ENCODE data around the gene STX1A.

The STX1A gene

DNA sequence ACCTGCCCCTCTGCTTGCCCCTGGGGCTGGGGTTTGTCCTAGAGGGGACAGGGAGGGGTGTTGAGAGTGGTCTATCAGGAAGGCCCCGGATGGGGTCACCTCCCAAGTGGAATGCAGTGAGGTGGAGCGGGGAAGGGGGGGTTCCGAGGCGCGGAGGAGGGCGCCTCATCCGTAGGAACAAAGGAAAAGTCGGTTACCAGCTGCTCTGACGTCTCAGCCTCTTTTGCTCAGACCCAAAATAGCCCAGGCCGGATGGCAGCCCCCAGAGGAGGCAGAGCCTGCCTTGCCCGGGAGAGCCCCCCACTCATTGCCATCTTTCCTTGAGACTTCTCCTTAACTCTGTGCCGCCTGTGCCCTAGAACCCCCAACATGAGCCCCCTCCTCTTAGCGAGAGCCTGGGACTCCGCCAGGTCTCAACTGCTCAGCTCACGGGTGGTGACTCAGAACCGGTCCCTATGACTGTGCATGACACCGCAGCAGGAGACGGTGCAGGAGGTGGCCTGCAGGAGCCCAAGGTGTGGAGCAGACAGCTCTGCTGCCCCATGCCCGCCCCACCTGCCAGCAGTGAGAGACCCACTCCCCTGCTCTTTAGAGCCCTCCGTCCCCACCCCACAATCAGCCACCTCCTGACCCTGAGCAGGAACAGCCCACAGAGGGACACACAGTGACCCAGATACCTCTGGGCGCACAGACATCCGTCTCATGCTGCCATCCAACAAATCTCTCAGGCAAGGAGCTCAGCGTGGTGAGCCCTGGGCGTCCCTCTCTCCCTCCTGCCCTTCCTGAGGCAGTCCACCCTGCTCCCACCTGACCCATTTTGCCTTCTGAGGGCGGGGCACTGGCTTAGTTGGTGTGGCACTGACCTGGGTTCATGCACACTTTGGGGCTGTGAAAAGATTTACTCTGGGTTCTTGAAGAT is 13.1 kb downstream of the STX1A start:
- DNase-seq, result no peak

DNA sequence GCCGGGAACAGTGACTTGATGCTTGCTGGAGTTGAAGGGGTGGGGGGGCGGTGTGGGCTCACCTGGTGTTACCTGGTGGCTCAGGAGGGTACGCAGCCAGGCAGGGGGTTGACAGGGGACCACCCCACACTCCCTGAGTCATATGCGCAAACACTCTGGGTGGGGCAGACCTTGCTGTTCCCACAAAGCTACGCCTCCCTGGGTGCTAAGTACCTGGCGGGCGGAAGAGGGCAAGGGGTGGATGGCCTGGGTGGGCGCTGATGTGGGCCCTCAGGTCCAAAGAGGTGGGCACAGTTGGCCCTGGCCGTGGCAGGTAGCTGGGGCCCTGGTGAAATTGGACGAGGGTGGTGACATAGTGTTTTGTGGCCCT is 13.9 kb downstream of the STX1A start:
- no peak for DNase-seq

DNA sequence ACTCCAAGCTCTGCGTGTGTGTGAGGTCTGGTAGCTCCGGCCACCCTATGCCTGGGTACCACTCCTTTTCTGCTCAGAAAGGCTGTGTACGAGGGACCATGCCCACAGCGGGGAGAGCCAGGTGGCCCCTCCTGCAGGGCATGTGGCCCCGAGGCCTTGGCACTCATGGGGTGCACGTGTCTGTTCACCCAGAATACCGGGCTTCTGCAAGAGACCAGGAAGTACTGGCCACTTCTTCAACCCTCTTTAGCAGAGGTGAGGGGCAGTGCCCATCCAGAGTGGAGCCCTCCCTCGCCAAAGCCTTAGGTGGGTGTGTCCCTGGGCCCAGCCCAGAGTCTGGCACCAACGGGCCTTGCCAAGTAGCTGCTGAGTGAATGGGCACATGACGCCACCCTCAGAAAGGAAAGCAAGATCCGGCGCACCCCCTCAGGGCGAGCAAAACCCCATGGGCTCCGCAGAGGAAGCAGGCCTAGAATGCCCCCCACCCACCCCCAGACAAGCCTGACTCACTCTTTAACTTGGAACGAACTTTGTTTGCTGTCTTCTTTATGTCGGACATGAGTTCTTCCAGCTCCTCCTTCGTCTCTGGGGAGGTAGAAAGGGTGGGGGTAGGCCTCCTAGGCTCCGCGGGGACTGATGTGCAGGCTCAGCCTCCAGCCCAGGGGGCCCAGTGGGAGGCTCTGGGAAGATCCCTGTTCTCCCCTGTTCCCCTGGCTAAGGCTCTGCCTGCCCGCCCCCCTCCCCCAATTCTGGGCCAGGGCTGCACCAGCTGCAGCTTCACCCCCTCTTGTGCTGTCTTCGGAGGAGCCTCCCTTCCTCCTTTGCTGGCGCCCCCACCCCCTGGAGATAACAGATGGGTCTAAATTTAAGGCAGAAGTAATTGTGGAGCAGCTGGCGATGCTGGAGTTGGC is 14.6 kb downstream of the STX1A start:
- DNase-seq, result no peak

DNA sequence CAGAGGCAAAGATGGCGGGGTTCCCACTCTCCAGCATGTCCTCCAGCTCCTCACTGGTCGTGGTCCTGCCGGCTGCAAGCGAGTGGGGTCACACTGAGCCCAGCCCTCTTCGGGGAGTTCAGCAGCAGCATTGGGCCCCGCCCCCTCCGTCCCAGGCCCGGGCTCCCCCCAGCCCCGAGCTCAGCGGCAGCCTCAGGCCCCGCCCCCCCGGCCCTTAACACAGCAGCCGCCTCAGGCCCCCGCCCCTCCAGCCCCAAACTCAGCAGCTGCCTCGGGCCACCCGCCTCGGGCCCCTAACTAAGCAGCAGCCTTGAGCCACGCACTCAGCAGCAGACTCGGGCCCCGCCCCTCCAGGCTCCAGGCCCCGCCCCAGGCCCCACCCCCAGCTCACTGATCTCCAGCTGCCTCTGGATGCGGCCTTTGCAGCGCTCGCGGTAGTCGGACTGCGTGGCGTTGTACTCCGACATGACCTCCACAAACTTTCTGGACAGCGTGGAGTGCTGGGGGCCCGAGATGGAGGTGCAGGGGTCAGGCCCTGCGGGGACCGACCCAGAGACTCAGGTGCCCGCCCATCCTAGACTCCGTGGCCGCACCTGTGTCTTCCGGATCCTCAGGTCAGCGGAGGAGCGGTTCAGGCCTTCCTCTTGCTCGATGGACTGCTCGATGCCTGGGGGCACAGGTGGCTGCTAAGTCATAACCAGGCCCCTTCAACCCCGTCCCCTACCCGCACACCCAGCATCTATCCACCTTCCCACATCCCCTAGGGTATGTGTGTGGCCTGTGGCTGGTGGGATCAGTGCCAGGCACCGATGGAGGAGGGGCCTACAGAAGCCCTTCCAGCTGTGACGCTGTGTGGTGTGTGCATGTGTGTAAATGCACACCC is 15.5 kb downstream of the STX1A start:
- no peak for DNase-seq

DNA sequence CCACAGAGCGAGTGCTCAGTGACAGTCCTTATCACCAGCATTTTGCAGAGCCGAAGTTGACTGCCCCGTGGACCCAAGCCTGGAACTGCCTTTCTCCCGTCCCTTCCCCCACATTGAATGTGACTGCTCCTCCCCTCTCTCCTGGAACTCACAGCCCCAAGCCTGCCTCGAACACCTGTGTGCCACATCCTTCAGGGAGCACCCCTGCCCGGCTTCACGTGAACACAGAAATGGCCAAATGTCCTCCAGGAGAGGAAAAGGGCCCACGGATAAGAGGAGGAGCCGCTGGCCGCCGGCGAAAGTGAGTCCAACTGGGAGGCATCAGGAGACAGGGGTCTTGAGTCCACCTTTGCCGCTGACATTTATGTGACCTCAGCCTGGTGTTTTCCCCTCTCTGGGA is 16.2 kb downstream of the STX1A start:
- DNase-seq, result no peak

DNA sequence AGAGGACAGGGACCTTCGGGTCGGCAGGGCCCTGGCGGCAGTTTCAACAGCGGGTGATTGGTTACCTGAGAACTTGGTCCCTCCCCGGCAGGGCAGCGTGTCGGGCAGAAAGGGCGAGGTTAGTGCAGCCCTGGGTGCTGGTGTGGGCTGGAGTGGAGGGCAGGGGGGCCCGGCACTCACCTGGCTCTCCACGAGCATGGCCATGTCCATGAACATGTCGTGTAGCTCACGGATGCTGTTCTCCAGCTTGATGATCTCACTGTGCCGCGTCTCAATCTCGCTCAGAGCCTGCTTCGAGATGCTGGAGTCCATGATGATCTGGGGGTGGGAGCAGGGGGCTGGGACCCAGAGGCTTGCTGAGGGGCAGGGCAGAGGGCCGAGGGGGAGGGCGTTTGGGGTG is 16.8 kb downstream of the STX1A start:
- no peak for DNase-seq

DNA sequence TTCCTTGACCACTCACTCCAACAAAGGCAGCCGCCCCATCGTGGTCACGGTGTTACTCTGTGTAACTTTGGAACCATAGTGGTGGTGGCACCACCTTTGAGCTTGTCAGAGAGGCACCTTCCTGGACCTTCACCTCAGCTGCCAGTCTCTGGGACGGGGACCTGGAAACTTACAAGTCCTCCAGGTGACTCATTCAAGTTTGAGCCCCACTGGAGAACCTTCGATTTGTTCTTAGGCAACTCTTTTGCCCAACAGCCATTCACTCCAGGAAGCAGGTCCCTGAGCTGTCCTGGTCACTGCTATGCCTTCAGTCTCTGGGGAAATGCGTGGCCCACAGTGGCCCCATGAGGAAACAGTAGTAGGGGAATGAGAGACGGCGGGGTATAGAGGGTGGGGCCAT is 17.2 kb downstream of the STX1A start:
- DNase-seq, result no peak

DNA sequence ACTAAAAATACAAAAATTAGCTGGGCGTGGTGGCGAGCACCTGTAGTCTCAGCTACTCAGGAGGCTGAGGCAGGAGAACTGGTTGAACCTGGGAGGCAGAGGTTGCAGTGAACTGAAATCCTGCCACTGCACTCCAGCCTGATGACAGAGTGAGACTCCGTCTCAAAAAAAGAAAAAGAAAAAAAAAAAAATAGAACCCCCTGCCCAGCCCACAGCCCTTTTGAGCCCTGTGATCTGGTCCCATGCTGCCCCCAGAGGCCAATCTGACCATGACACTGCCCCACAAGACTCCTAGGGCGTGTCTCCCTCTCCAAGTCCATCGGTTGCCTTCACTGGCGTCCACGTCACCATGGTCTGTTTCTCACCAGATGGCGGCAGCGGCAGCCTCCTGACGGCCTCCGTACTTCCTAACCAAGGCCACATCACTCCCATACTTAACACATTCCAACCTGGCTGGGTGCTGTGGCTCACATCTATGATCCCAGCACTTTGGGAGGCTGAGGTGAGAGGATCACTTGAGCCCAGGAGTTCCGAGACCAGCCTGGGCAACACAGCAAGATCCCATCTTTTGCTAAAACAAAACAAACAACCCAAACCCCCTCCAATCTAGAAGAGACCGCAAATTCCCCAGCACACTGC is 18.0 kb downstream of the STX1A start:
- peak; percentile 37 for DNase-seq

DNA sequence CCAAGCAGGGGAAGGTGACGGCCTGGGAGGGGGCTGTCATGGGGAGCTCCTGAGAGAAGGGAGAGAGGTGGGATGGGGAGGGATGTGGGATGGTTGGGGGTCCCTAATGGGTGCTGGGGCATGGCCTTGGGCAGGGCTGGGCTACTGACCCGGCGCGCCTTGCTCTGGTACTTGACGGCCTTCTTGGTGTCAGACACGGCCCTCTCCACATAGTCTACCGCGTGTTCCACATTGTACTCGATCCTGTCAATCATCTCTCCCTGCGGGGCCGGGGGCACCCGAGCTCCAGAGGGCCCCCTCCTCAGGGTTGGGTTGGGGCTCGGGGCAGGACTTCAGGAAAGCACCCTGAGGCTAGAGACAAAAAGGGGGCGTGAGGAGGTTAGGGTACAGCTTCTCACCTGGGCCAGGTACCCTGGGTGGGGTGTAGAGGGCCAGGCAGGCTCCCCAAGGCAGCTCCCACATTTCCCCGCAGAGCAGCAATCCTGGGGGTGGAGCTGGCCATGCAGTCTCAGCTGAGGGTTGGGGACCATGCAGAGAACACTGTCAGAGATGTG is 18.8 kb downstream of the STX1A start:
- DNase-seq, result no peak

DNA sequence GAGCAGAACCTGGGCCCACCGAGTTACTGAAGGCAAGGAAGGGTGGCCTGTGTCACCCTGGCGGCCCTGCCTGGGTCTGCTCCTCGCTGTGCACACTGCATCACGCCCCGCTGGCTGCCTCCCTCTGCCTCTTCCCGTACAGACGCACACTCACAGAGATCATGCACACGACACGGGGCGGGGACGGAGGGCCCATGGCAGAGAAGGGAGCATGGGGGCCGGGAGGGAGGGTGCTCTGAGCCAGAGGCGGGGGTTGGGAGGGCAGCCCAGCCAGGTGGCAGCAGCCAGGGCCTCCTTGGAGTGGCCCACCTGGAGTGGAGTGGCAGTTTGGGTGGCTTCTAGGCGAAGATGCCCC is 19.4 kb downstream of the STX1A start:
- DNase-seq, result no peak

DNA sequence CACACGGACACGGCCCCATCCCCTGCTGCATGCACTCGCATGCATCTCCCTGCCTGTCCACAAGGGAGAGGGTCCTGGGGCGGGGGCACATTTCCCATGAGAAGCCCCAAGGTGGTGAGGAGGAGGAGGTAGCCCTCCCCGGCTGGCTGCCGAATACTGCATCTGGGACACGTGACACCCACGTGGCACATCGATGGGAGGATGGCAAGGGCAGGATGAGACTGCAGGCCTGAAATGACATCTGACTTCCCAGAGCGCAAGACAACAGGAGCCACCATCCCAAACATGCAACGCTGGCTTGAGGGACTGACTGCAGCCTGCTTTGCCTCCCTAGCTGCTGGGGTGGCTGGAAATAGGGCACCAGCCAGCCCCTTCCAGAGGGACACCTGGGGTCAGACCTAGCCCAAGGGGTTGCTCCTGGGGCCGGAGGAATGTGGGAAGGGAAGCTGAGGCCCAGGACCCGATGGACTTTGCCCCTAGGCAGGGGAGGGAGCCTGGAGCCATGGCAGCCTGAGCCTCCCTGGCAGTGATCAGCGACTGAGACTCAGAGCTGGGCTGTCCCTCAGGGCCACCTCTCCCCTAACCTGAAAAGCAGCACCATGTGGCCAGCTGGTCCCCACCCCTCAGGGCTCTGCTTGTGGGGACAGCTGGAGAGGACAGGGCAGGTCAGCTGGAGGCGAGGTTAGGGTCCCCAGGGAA is 19.9 kb downstream of the STX1A start:
- DNase-seq, result no peak

DNA sequence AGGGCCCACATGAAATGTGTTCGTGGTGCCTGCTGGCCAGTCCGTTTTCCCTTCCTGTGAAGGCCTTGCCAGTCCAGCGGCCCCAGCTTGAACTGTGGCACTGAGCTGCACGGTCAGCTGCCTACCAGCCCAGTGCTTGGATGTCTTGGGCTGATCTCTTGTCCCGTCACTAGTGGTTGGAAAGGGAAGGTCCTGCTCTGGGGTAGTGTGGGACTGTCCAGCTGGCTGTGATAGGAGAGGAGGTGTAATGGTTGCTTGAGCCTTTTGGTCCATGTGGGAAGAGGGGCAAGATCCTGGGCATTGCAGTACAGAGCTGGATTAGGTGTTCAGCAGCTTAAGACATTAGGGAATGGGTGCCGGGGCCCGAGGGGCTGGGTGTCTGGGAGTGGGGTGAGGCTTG is 21.1 kb downstream of the STX1A start:
- DNase-seq, result no peak

DNA sequence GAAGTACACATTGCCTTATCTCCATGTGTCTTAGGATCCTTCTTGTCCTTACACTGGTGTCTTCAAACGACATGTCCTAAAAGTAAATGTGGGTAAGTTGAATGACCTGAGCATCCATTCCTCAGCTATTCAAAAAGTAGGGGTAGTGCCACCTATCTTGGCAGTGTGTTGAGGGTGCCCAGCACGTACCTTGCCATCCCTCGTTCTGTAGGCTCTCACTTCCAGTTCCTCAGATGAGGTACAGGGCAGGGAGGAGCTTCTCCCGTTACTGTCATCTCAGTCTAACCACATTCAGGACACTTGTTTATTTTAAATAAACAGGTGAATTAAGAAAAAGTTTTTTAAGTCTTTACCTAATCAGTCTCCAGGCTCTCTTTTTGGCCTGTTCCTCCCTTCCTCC is 23.1 kb downstream of the STX1A start:
- no peak for DNase-seq

DNA sequence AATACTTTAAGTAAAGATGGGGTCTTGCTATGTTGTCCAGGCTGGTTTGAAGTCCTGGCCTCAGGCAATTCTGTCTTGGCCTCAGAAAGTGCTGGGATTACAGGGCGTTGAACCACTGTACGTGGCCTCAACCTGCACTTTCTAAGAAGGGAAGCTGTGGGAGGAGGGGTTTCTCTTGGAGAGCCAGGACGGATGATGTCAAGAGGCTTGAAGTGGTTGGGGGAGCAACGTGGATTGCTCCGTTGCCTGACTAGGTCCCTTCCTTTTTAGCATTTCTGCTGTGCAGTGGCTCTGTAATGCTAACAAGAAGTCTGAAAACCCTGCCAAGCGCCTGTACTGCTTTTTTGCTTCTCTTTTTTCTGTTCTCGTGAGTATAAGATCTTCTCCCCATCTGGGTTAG is 28.8 kb downstream of the STX1A start:
- DNase-seq, result no peak

DNA sequence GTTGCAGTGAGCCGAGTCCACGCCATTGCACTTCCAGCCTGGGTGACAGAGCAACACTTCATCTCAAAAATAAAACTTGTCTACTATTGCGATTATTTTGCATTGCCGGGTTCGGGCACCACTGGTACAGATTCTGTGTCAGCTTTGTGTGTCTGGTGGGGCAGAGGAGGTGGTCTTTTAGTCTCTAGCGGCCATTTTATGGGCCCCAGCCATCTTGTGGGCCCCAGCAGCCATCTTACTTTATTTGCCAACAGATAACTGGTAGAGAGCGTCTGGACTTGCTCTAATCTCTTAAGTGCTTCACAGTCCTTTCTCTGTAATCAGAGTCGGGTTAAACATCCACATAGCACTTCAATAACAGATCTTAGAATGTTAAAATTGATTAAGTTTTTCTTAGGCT is 31.2 kb downstream of the STX1A start:
- no peak for DNase-seq

DNA sequence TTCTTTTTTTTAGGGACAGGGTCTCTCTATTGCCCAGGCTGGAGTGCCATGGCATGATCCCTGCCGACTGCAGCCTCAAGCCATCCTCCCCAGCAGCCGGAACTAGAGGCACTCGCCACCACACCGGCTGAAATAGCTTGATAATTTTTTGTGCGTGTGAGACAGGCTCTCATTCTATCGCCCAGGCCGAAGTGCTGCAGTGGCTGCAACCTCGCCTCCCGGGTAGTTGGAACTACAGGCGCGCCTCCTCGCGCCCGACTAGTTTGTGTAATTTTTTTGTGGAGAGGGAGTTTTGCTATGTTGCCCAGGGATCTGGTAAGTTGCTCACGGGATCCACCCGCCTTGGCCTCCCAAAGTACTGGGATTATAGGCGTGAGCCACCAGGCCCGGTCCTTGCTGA is 34.2 kb downstream of the STX1A start:
- DNase-seq, result no peak

DNA sequence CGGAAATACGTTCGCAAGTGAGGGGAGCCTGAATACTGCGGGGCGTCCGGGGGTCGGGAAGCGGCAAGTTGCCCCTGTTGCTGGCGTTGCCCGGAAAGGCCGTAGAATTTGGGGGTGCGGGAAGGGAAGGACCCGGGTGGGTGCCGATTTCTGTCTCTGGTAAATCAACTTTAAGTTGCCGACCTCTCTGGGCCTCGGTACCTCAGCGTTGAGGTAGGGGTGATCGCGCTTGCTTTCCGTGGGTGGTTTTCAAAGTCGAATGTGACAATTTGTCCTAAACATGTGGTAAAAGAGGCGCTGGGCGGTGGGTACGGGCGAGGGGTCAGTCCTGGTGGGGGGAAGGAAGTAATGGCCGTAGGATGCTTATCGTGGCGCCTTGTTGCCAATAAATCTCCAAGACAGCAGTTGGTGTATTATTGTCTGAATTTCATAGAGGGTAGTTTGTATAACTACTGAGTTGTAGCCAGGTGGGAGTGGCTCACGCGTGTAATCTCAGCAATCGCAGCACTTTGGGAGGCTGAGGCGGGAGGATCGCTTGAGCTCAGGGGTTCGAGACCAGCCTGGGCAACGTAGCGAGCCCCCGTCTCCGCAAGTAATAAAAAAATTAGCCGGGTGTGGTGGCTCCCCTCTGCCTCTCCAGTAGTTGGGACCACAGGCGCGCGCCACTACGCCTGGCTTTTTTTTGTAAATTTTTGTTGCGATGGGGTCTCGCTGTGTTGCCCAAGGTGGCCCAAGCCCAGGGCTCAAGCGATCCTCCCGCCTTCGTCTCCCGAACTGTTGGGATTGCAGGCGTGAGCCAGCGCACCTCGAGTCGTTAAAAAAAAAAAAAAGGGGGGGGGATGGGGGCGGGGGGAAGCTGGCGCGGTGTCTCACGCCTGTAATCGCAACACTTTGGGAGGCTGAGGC is 35.4 kb downstream of the STX1A start:
- DNase-seq, result no peak

DNA sequence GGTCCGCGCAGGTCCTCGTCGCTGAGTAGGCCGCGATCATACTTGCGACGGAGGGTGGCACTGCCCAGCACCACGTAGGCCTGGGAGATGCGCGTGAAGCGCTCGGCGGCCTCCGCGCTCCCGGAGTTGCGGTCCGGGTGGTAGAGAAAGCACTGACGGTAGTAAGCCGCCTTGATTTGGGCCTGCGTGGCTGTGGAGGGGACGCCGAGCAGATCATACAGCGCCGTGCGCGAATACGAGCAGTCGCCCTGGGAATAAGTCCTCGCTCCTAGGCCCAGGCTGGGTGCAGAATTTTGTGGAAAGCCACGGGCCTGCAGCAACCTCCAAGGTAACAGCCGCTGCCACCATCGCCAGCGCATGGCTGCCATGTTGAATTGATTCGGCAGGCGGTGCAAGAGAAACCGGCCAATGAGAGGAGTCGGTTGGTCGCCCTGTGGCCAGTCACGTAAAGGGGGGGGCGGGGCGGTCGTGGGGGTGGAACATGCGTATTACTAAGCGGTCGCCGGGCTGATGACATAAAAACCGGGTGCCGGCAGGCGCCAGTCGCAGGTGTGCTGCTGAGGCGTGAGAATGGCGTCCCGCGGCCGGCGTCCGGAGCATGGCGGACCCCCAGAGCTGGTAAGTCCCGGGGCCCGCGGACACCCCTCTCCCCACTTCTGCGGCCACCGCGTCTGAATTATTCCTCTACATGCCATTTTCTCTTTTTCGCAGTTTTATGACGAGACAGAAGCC is 36.2 kb downstream of the STX1A start, which contains the start of the genes BUD23 and DNAJC30:
BUD23 (plus strand) TSS at position 542 of the 732 bp plus-strand sequence; CDS start at position 571, 29 bp downstream.
DNAJC30 (minus strand) TSS at position 398 of the 732 bp plus-strand sequence; CDS start at position 368, 30 bp downstream.
- DNase-seq, result peak; percentile 96

DNA sequence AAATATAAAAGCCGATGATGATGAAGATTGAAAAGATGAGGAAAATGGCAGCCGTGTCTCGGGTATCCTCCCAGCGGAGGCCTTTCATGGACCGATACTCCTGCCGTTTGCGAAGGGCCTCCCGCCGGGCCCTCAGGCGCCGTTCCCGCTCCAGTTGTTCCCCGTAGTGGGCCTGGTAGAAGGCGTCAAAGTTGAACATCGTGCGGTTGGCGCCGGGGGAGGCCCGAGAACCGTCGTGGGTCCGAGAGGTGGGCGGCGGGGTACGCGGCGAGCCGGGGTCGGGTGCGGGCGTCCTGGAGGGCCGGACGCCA is 36.8 kb downstream of the STX1A start:
- DNase-seq, result no peak

DNA sequence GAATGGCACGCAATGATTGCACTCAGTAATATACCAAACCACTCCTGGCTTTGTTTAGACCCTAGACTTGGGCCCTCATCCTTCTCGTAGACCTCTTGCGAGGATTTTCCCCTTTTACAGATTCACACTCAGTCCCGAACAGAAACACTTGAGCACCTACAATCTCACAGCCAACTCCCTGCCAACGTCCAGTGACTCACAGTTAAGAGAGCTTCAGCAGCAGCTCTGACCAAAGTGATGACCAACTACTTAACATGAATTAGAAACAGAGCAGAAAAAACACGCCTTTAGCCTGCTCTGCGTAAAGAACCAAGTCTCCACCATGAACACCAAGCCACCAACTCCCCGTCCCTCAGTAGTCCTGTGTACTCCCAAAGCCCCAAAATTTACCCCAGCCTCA is 38.4 kb downstream of the STX1A start:
- no peak for DNase-seq

Data from activated CD8-positive, alpha-beta memory T cell treated with anti-CD3 and anti-CD28 coated beads, Interleukin-2, amount 50 U/mL, for 4 hours (primary cell).